ENCODE results near the gene SIX3. TPM values are rescaled to one million over a fixed set of nuclear protein-coding genes. Genes with fewer than 3 reads are reported as not detected.

The SIX3 gene
- total RNA-seq, 2 experiments from 2014 or later, result not detected

DNA sequence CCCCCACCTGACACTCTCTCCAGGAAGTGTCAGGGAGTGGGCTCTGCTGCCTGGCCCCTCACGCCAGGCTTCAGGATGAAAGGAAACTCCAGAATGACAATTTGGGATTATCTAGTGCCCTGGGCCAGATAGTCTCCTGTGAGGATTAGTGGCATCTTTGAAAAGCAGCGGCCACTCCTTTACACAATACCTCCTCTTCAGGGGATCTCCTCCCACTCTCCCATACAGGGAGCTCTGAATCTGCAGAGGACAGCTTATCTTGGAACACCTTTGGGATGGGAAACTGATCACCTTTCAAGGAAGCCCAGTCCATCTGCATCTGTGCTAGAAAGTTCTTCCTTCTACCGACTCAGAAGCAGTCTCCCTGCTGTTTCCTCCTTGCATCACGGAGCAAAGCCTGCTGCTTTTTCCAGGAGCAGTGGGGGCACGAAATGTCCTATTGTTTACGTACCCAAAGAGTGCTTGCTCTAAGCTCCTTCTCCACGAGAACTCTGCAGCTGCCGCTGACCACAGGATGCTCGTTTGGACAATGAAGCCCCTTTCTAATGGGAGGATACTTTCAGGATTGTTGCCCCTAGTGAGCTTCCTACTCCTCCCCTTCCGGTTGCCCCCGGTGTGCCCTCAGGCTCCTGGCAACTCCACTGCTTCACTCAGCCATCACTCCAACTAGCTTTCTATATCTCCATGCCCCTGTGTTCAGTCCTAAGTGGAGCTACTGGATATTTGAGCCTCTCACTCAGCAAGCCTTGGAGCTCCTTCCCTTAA, 31.5 kb downstream of the SIX3 start:
- Mint-ChIP-seq H3K27me3 (no peaks in the 10 kb centered on the region), H3K9me3 (no peaks in the 10 kb centered on the region), H3K4me1 (peaks cover 2% of the 10 kb centered on the region), H3K27ac (no peak overlapping the region), H3K4me3 (no peak overlapping the region), H3K36me3 (no peaks in the 10 kb centered on the region)
- DNase-seq, result no peak

DNA sequence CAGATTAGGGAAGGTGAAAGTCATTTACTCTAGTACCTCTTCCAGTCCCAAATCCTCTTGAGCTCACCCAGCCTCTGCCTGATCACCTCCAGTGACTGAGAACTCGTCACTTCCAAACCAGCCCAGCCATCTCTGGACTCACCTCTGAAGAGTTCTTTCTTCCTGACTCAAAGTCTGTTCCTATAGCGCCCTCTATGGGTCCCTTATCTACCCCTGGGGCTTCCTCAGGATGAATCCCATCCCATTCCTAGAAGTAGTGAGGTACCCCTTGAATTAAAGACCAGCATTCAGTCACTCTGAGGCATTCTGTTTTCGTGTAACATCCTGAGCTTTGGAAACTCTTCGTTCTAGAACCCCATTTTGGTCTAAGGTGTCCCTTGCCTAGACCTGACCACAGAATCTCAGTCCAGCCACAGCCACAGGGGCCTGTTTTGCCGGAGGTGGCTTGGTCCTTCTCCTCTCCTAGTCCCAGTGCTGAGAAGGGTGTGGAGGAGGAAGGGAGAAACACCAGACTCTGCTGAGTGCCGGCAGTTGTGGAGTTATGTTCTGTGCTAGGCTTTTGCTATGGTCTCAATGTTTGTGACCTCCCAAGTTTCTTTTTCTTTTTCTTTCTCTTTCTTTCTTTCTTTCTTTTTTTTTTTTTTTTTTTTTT, 32.7 kb downstream of the SIX3 start:
- Mint-ChIP-seq H3K4me3 (no peak overlapping the region), H3K27me3 (peaks cover 4% of the 10 kb centered on the region), H3K27ac (no peak overlapping the region), H3K36me3 (no peaks in the 10 kb centered on the region), H3K4me1 (no peaks in the 10 kb centered on the region), H3K9me3 (no peaks in the 10 kb centered on the region)
- no peak for DNase-seq

DNA sequence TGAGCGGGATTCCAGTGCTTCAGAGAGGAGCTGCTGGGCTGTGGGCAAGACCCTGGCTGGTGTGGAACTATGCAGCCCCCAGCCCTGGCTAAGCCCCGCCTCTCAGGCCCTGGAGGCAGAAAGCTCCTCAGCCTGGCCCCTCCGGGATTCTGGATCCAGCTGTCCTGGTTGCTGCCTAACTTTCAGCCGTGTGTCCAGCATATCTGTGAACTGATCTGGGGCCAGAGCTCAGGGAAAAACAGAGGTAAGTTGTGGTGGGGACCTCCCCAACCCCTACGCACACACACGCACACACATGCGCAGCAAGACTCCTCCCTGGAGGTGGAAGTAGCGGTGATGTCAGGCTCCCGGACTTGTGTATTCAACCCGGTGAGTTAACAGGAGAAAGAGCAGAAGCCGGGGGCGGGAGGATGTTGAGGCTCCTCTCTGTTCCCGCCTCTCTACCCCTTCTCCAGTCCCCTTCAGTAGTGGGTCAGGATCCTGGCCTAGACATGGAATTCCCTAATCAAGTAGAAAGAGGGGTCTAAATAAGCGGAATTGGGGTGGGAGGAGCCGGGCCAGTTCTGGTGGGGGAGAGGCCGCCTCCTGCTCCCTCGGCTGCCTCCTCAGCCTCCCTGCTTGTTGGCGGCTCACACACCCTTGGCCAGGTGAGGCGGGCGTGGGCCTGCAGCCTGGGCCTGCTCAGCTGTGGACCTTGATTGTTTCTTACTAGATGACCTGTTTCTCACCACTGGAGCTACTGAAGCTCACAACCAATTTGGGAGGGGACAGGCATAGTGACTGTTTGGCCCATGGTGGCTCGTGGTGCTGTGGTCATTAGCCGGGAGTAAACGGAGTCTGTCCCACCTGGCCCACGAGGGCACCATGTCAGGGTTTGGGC, 34.3 kb downstream of the SIX3 start:
- Mint-ChIP-seq H3K27me3 (peaks cover 8% of the 10 kb centered on the region), H3K36me3 (no peaks in the 10 kb centered on the region), H3K9me3 (no peaks in the 10 kb centered on the region), H3K27ac (peak overlapping the region; percentile 5), H3K4me1 (no peaks in the 10 kb centered on the region), H3K4me3 (peak overlapping the region; percentile 30)
- no peak for DNase-seq

DNA sequence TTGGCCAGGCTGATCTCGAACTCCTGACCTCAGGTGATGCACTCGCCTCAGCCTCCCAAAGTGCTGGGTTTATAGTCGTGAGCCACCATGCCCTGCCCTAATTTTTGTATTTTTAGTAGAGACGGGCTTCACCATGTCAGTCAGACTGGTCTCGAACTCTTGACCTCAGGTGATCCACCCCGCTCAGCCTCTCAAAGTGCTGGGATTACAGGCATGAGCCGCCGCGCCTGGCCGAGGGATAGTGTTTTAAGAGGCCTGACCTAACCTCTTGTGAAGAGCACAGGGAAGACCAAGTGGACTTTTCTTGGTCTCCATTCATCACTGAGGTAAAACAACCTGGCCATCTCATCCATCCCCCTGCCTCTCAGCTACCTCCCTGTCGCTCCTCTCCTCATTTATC, 38.1 kb downstream of the SIX3 start:
- Mint-ChIP-seq H3K4me1 (peaks cover 2% of the 10 kb centered on the region), H3K27ac (no peak overlapping the region), H3K36me3 (no peaks in the 10 kb centered on the region), H3K27me3 (peaks cover 16% of the 10 kb centered on the region), H3K9me3 (no peaks in the 10 kb centered on the region), H3K4me3 (no peak overlapping the region)
- DNase-seq, result no peak

DNA sequence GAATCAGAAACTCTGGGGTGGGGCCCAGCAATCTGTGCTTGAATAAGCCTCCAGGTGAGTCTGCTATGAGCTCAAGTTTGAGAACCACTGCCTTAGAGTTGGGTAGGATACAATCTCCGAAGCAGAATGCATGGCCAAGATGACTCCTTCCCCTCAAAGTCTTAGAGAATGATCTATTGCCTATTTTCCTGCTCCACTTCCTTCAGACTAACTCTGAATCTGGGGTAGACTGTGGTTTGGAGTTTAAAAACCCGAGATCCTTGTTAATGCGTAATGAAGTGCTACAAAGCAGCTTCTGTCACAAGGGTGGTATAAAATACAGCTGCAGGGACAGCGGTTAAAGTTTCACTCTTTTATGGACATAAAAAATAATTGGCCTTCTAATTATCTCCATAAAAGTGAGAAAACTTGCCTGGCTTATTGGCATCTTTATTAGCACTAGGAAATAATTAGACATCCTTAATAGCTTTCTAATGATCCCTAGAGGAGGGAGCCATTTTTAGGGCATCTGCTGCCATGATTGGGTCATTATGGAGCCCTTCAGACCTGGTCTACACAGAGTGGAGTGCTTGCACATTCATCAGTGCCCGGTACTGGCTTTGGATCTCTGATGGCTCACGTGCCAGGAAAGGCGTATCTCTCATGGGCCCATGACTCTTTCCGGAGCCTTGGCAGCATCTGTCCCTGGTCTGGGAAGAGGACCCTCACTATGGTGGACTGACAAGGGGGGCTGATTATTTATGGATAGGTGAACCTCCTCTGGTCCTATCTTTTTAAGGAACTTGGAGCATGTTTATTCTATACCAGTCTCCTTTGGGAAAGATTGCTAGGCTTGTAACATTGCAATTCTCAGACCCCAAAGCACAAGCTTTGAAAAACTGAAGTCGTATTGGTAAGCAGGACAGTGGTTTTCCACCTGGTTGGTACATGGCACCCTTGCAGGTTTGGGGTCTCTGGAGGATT, 39.5 kb downstream of the SIX3 start:
- no peaks in the 10 kb centered on the region for H3K36me3 Mint-ChIP-seq
- H3K9me3 Mint-ChIP-seq, result no peaks in the 10 kb centered on the region
- peaks cover 2% of the 10 kb centered on the region for H3K4me1 Mint-ChIP-seq
- H3K27me3 Mint-ChIP-seq, result peaks cover 16% of the 10 kb centered on the region
- H3K4me3 Mint-ChIP-seq, result no peak overlapping the region
- H3K27ac Mint-ChIP-seq, result no peak overlapping the region
- no peak for DNase-seq

DNA sequence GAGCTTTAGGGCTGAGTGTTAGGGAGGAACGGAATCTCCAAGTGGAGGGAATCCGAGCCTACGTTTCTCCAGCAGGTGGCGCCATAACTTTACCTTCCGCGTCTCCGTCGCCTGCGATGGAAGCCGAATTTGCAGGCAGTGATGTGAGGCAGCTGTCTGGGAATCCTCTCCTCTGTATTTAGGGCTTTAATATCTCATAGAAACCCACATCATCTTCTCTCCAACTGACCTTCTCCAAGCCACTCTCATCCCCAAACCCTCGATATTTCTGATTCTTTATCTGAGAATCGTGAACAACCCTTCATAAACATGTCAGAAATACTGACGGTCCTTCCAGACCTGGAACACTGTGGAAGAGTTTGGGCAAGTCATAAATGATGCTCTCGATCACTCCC, 40.2 kb downstream of the SIX3 start:
- H3K36me3 Mint-ChIP-seq, result no peaks in the 10 kb centered on the region
- peaks cover 2% of the 10 kb centered on the region for H3K4me1 Mint-ChIP-seq
- peak; percentile 52 for DNase-seq
- H3K27me3 Mint-ChIP-seq, result peaks cover 18% of the 10 kb centered on the region
- no peak overlapping the region for H3K4me3 Mint-ChIP-seq
- no peak overlapping the region for H3K27ac Mint-ChIP-seq
- no peaks in the 10 kb centered on the region for H3K9me3 Mint-ChIP-seq

DNA sequence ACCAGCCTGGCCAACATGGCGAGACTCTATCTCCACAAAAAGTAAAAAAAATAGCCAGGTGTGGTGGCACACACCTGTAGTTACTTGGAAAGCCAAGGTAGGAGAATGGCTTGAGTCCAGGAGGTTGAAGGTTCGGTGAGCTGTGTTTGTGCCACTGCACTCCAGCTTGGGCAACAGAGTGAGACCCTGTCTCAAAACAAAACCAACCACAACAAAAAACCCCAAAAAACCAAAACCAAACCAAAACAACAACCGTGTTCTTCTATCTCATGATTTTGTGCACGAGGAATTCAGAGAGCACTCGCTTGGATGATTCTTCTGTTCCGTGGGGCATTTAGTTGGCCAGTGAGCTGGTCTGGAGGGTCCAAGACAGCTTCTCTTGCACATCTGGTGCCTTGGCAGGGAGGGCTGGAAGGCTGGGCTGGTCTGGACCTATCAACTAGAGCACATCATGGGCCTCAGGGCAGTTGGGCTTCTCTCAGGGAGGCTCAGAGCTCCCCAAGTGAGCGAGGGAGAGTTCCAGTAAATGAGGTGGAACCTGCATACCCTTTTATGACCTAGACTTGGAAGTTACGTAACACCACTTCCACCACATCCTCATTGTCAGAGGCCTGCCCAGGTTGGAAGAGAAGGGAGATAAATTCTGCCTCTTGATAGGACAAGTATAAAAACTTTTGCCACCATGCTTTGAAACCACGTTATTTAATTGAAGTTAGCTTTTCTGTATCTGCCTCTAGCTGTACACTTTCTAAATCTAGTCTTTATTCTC, 42.5 kb downstream of the SIX3 start:
- Mint-ChIP-seq H3K36me3 (no peaks in the 10 kb centered on the region), H3K9me3 (no peaks in the 10 kb centered on the region), H3K27ac (no peak overlapping the region), H3K4me1 (peaks cover 2% of the 10 kb centered on the region), H3K27me3 (peaks cover 23% of the 10 kb centered on the region), H3K4me3 (no peak overlapping the region)
- DNase-seq, result no peak

DNA sequence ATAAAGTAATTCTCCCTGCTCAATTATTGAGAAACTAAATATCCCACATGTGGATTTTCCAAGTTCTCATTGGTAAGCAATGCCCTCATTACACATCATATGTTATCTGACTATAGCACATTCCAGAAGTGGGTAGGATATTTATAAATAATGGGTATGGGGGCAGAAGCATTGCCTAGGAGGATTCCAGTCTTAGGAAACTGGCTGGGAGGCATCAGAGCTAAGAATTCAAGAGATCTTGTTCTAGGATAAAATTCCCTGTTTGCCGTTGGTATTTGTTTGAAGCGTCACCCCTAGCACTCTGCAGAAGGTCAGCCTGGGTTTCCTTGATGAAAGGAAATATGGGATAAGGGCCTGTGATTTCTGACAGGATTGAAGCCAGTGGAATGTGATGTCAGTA, 47.7 kb downstream of the SIX3 start:
- peaks cover 6% of the 10 kb centered on the region for H3K9me3 Mint-ChIP-seq
- no peak overlapping the region for H3K27ac Mint-ChIP-seq
- H3K4me1 Mint-ChIP-seq, result no peaks in the 10 kb centered on the region
- peaks cover 32% of the 10 kb centered on the region for H3K27me3 Mint-ChIP-seq
- DNase-seq, result no peak
- H3K4me3 Mint-ChIP-seq, result no peak overlapping the region
- peaks cover 4% of the 10 kb centered on the region for H3K36me3 Mint-ChIP-seq

DNA sequence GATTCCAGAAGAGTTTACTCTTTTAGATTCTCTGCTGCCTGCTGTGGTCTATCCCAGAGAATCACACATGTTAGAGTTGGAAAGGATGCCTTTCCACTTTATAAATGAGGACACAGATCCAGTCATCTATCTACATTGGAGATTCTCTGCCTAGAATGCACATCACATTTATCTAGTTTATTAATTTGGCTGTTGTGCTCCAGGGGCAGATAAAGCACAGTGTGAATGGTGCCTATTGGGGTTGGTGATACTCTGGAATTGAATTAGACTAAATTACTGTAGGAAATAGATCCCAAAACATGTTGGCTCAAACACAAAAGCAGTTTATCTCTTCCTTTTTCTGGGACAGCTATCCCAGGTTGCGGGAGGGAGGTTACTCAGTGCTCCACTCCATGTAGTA, 52.9 kb downstream of the SIX3 start:
- Mint-ChIP-seq H3K27ac (no peak overlapping the region), H3K4me1 (no peaks in the 10 kb centered on the region), H3K9me3 (peaks cover 6% of the 10 kb centered on the region), H3K36me3 (peaks cover 4% of the 10 kb centered on the region), H3K4me3 (no peak overlapping the region), H3K27me3 (peaks cover 59% of the 10 kb centered on the region)
- no peak for DNase-seq

Other genes starting within 250 kb of the SIX3 start
- not detected for gene SIX2, start 67.8 kb downstream of the SIX3 start, total RNA-seq